H1 (cell line): ENCODE measurements around the gene PGBD5. TPM values are rescaled to one million over a fixed set of nuclear protein-coding genes. Genes with fewer than 3 reads are reported as not detected.

Experiments used
- CTCF ChIA-PET: fragments of 300-600 bp; sonication (Branson Sonifier 250); formaldehyde crosslinking; loops from one replicate; lab custom pipeline; 2021; ENCODE audit not compliant: partially characterized antibody; lab: Charles Lee
- POLR2A ChIA-PET: fragments of 300-600 bp; sonication (Branson Sonifier 250); formaldehyde crosslinking; loops from one replicate; lab custom pipeline; 2021; ENCODE audit warnings: inconsistent platforms; ENCODE audit not compliant: partially characterized antibody; lab: Charles Lee
- DNase-seq, 2 experiments: peaks; one replicate each; pipeline versions ENCODE4 v3.0.0 to v3.0.0-alpha.2; 2010 to 2022; ENCODE audit warnings: low spot score in 2 of 2, low read depth in 1 of 2, mixed read lengths in 1 of 2
- FAIRE-seq: peaks from 2 replicates; lab custom pipeline; 2011; peaks lifted over from hg19 to GRCh38; lab: Jason Lieb, UNC
- H2AFZ ChIP-seq: 2 replicates; pipeline ENCODE4 v1.8.1; 2012; ENCODE audit warnings: low read length, inconsistent platforms
- H2AK5ac ChIP-seq: 2 replicates; pipeline ENCODE4 v1.6.1; 2013; ENCODE audit warnings: low read depth, low read length
- H2BK120ac ChIP-seq: replicated peaks from 2 replicates; pipeline ENCODE3; 2013; ENCODE audit warnings: low read depth, low read length, inconsistent platforms
- H2BK12ac ChIP-seq: 2 replicates; pipeline ENCODE4 v1.6.1; 2013; ENCODE audit warnings: low read depth, low read length
- H2BK15ac ChIP-seq: 2 replicates; pipeline ENCODE4 v1.6.1; 2013; ENCODE audit warnings: low read length
- H2BK20ac ChIP-seq: 2 replicates; pipeline ENCODE4 v1.6.1; 2013; ENCODE audit warnings: low read length
- H2BK5ac ChIP-seq: 2 replicates; pipeline ENCODE4 v1.6.1; 2013; ENCODE audit warnings: low read depth, low read length
- H3K14ac ChIP-seq: 2 replicates; pipeline ENCODE4 v1.6.1; 2013; ENCODE audit warnings: inconsistent platforms; ENCODE audit not compliant: insufficient read length
- H3K18ac ChIP-seq: 2 replicates; pipeline ENCODE4 v1.6.1; 2013; ENCODE audit warnings: low read length; ENCODE audit errors: extremely low read depth
- H3K23ac ChIP-seq: 2 replicates; pipeline ENCODE4 v1.6.1; 2013; ENCODE audit warnings: inconsistent platforms; ENCODE audit not compliant: insufficient read length
- H3K23me2 ChIP-seq: 2 replicates; pipeline ENCODE4 v1.6.1; 2013; ENCODE audit warnings: low read depth, low read length
- H3K27ac ChIP-seq: 2 replicates; pipeline ENCODE4 v1.6.1; 2011; ENCODE audit warnings: low read depth, low read length, inconsistent platforms
- H3K27me3 ChIP-seq, 4 experiments: replicated peaks in 1 of 4; 1 replicate in 1 of 4; 2 replicates in 3 of 4; pipeline versions ENCODE4 v1.6.1 to v1.8.1; 2011 to 2013; ENCODE audit warnings: low read length in 3 of 4, mild to moderate bottlenecking in 3 of 4, inconsistent platforms in 2 of 4, mixed read lengths in 2 of 4, moderate library complexity in 1 of 4; ENCODE audit not compliant: control insufficient read depth in 3 of 4, insufficient read depth in 3 of 4; ENCODE audit errors: extremely low read depth in 1 of 4
- H3K36me3 ChIP-seq, 4 experiments: 2 replicates each; pipeline versions ENCODE4 v1.6.1 to v1.8.1; 2011 to 2013; ENCODE audit warnings: mild to moderate bottlenecking in 4 of 4, low read length in 3 of 4, moderate library complexity in 2 of 4, control low read depth in 1 of 4, inconsistent platforms in 1 of 4; ENCODE audit not compliant: insufficient read depth in 4 of 4, control insufficient read depth in 2 of 4
- H3K4ac ChIP-seq: replicated peaks from 2 replicates; pipeline ENCODE3; 2013; ENCODE audit warnings: low read length, low read depth, mixed read lengths, inconsistent platforms; ENCODE audit not compliant: insufficient read length
- H3K4me1 ChIP-seq, 4 experiments: replicated peaks in 1 of 4; 1 replicate in 1 of 4; 2 replicates in 3 of 4; pipeline versions ENCODE4 v1.6.1 to v1.8.1; 2011 to 2013; ENCODE audit warnings: low read length in 3 of 4, inconsistent platforms in 2 of 4, mixed read lengths in 1 of 4; ENCODE audit not compliant: insufficient read depth in 4 of 4, control insufficient read depth in 3 of 4
- H3K4me2 ChIP-seq, 2 experiments: 2 replicates each; pipeline versions ENCODE4 v1.6.1 to v1.8.1; 2011 to 2013; ENCODE audit warnings: low read depth in 2 of 2, low read length in 2 of 2, control low read depth in 1 of 2, inconsistent platforms in 1 of 2, mild to moderate bottlenecking in 1 of 2; ENCODE audit not compliant: insufficient read depth in 1 of 2
- H3K4me3 ChIP-seq, 4 experiments: fragments of 200-600, 300-600 bp in 1 of 4; sonication (generic), shearing (Covaris generic), sonication (Bioruptor Twin) in 1 of 4; 2 replicates each; pipeline versions ENCODE4 v1.5.1 to v1.8.1; 2011 to 2016; ENCODE audit warnings: low read length in 4 of 4, low read depth in 3 of 4, control low read depth in 2 of 4, inconsistent platforms in 2 of 4, mild to moderate bottlenecking in 2 of 4, mixed read lengths in 1 of 4, moderate library complexity in 1 of 4; ENCODE audit not compliant: insufficient read depth in 2 of 4; ENCODE audit errors: extremely low read depth in 1 of 4
- H3K56ac ChIP-seq: replicated peaks from 2 replicates; pipeline ENCODE3; 2013; ENCODE audit warnings: low read depth, mild to moderate bottlenecking, mixed read lengths, low read length, inconsistent platforms; ENCODE audit not compliant: insufficient read length
- H3K79me1 ChIP-seq: 2 replicates; pipeline ENCODE4 v1.6.1; 2013; ENCODE audit warnings: low read depth, low read length, control low read depth
- H3K79me2 ChIP-seq, 2 experiments: 2 replicates each; pipeline versions ENCODE4 v1.6.1 to v1.8.1; 2012 to 2013; ENCODE audit warnings: low read length in 2 of 2, mild to moderate bottlenecking in 2 of 2, inconsistent platforms in 1 of 2; ENCODE audit not compliant: insufficient read depth in 2 of 2, control insufficient read depth in 1 of 2
- H3K9ac ChIP-seq, 4 experiments: replicated peaks in 1 of 4; 1 replicate in 1 of 4; 2 replicates in 3 of 4; pipeline versions ENCODE4 v1.6.1 to v1.8.1; 2011 to 2013; ENCODE audit warnings: low read depth in 3 of 4, low read length in 3 of 4, control low read depth in 2 of 4, mild to moderate bottlenecking in 2 of 4, moderate library complexity in 2 of 4, inconsistent platforms in 1 of 4; ENCODE audit errors: extremely low read depth in 1 of 4
- H3K9me3 ChIP-seq, 2 experiments: 2 replicates each; pipeline versions ENCODE4 v1.6.1 to v1.8.1; 2012 to 2013; ENCODE audit warnings: mild to moderate bottlenecking in 2 of 2, moderate library complexity in 2 of 2, control low read depth in 1 of 2, inconsistent platforms in 1 of 2, low read depth in 1 of 2, low read length in 1 of 2, mixed read lengths in 1 of 2; ENCODE audit not compliant: insufficient read depth in 2 of 2
- H4K20me1 ChIP-seq, 2 experiments: replicated peaks in 1 of 2; 2 replicates each; pipeline versions ENCODE3 to v1.8.1; 2011 to 2013; ENCODE audit warnings: inconsistent platforms in 2 of 2, low read length in 2 of 2, mild to moderate bottlenecking in 1 of 2; ENCODE audit not compliant: insufficient read depth in 2 of 2, control insufficient read depth in 1 of 2
- H4K5ac ChIP-seq: 2 replicates; pipeline ENCODE4 v1.6.1; 2013; ENCODE audit warnings: low read length, low read depth, mixed read lengths, inconsistent platforms; ENCODE audit not compliant: insufficient read length
- H4K8ac ChIP-seq: 2 replicates; pipeline ENCODE4 v1.8.0; 2013; ENCODE audit warnings: mild to moderate bottlenecking, moderate library complexity, low read length, inconsistent platforms; ENCODE audit not compliant: insufficient read depth; ENCODE audit errors: extremely low read depth
- H4K91ac ChIP-seq: replicated peaks from 2 replicates; pipeline ENCODE3; 2013; ENCODE audit warnings: low read length, mixed read lengths, inconsistent platforms; ENCODE audit not compliant: insufficient read length
- BACH1 ChIP-seq: IDR thresholded peaks from 2 replicates; pipeline ENCODE4 v1.6.1; 2012; ENCODE audit warnings: low read length, improper control_type of control experiment
- EGR1 ChIP-seq: IDR thresholded peaks from 2 replicates; pipeline ENCODE4 v1.6.1; 2011; ENCODE audit warnings: low read depth, low read length, borderline replicate concordance
- EZH2 ChIP-seq: fragments of 200-600 bp; sonication (generic); IDR thresholded peaks from 2 replicates; pipeline ENCODE4 v1.7.1; 2012; ENCODE audit warnings: low read depth, mild to moderate bottlenecking, moderate library complexity, low read length, inconsistent platforms; ENCODE audit not compliant: severe bottlenecking
- JUND ChIP-seq: IDR thresholded peaks from 2 replicates; pipeline ENCODE4 v1.6.1; 2011; ENCODE audit warnings: mild to moderate bottlenecking, improper control_type of control experiment, low read length
- KDM5A ChIP-seq: fragments of 200-600 bp; IDR thresholded peaks from 2 replicates; pipeline ENCODE4 v1.7.1; 2012; ENCODE audit warnings: mild to moderate bottlenecking, low read length, inconsistent platforms, mixed read lengths
- NRF1 ChIP-seq: IDR thresholded peaks from 2 replicates; pipeline ENCODE4 v1.6.1; 2011; ENCODE audit warnings: mild to moderate bottlenecking, low read depth, low read length, improper control_type of control experiment
- PHF8 ChIP-seq: fragments of 200-600 bp; sonication (generic); conservative IDR thresholded peaks from 2 replicates; pipeline ENCODE4 v1.7.1; 2012; ENCODE audit warnings: low read depth, mild to moderate bottlenecking, inconsistent platforms, low read length, moderate library complexity
- RFX5 ChIP-seq: IDR thresholded peaks from 2 replicates; pipeline ENCODE4 v1.6.1; 2011; ENCODE audit warnings: low read depth, low read length, improper control_type of control experiment, borderline replicate concordance
- RNF2 ChIP-seq: fragments of 200-900, 300-1000 bp; sonication (generic); IDR thresholded peaks from 2 replicates; pipeline ENCODE4 v1.7.1; 2016; ENCODE audit warnings: borderline replicate concordance, low read depth, mild to moderate bottlenecking, antibody characterized with exemption, low read length; ENCODE audit not compliant: poor library complexity, severe bottlenecking; ENCODE audit errors: missing control alignments
- SP4 ChIP-seq: IDR thresholded peaks from 2 replicates; pipeline ENCODE4 v1.6.1; 2012; ENCODE audit warnings: low read length, inconsistent platforms
- SUZ12 ChIP-seq: fragments of 200-600 bp; sonication (generic); IDR thresholded peaks from 2 replicates; pipeline ENCODE4 v1.6.1; 2012; ENCODE audit warnings: mild to moderate bottlenecking, inconsistent platforms, low read length, moderate library complexity, mixed read lengths
- TAF1 ChIP-seq: IDR thresholded peaks from 2 replicates; pipeline ENCODE4 v1.6.1; 2011; ENCODE audit warnings: mild to moderate bottlenecking, low read depth, low read length
- TEAD4 ChIP-seq: IDR thresholded peaks from 2 replicates; pipeline ENCODE4 v1.6.1; 2012; ENCODE audit warnings: low read depth, low read length, inconsistent platforms, mixed read lengths
- ZNF274 ChIP-seq: IDR thresholded peaks from 2 replicates; pipeline ENCODE4 v1.7.0; 2012; ENCODE audit warnings: low read length, borderline replicate concordance; ENCODE audit errors: extremely low read depth
- WGBS, 2 experiments: shearing (Covaris generic) in 1 of 2; methylation state at CpG; one replicate each; pipeline versions ENCODE4 v1.1.6 to v1.1.7; 2013 to 2015; ENCODE audit warnings: low lambda C conversion rate in 2 of 2, mixed read lengths in 2 of 2, inconsistent platforms in 1 of 2, low coverage in 1 of 2, missing lambda C conversion rate in 1 of 2; ENCODE audit not compliant: insufficient replicate concordance in 2 of 2, insufficient coverage in 1 of 2, insufficient read length in 1 of 2; ENCODE audit errors: extremely low coverage in 1 of 2, missing lambda C conversion rate in 1 of 2; 5-methylcytosine and 5-hydroxymethylcytosine counted together
- polyA plus RNA-seq, 7 experiments: library from polyadenylated mRNA; depleted of rRNA in 3 of 7; stranded (reverse) in 5 of 7; unstranded in 2 of 7; fragments of >200 nt in 5 of 7; fragments of 200-250 nt in 2 of 7; gene quantifications; 1 replicate in 5 of 7; 2 replicates in 1 of 7; 4 replicates in 1 of 7; pipeline versions ENCODE4 v1.2.1 to v1.2.3, GENCODE V29; 2011 to 2013; ENCODE audit warnings: missing spikeins in 2 of 7, mixed read lengths in 2 of 7
- total RNA-seq: library from RNA; stranded (reverse); fragmentation: NEBNext Ultra II Directional; extraction: Animal tissue kit (Norgen Biotek cat#: 25700); gene quantifications from 2 replicates; pipeline ENCODE4 v1.2.1, GENCODE V29; 2021

PGBD5 gene
- total and polyA plus RNA-seq, 2 of the 8 experiments (the other 6 are each of a cell fraction or from before 2014, with no cell fraction given): 16.3 to 18.4 TPM

DNA sequence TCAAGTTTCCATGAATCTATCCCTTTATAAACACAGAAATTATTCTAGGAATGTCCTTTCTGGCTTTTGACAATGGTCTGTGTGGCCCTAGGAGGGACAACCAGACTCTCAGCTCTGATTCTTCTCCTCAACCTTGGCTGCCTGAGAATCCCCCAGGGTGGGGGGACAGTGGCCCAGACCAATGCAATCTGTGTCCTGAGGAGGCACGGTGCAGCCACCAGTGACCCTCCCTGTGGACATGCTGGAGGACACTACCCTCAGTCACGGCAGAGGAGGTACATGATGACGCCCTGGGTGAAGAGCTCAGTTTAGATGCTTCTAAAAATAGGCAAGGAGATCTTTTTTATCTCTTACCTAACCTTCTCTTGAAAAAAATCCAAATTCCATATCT, 91.7 kb downstream of the PGBD5 start:
- H3K79me2 ChIP-seq: no peaks in the 10 kb centered on the region
- 0 out of 2 replicates have a peak overlapping the region, but pooled peaks have one; percentile 24 for H2AK5ac ChIP-seq
- H3K18ac ChIP-seq: no peak overlapping the region
- no peak for TF ChIP-seq PHF8
- no peak for TF ChIP-seq KDM5A
- no peak for TF ChIP-seq SP4
- no peak for TF ChIP-seq RNF2
- TF ChIP-seq TEAD4: no peak
- TF ChIP-seq RFX5: no peak
- no peak for TF ChIP-seq TAF1
- no peak for TF ChIP-seq SUZ12
- TF ChIP-seq ZNF274: no peak
- no peak for TF ChIP-seq EGR1
- no peak for TF ChIP-seq JUND
- no peak for TF ChIP-seq EZH2
- TF ChIP-seq BACH1: no peak
- TF ChIP-seq NRF1: no peak
- no peak overlapping the region for H4K8ac ChIP-seq
- no peak overlapping the region for H4K91ac ChIP-seq
- no peak overlapping the region for H3K27ac ChIP-seq
- no peak overlapping the region for H2BK5ac ChIP-seq
- H3K23me2 ChIP-seq: peaks cover 5% of the 10 kb centered on the region; the same call in 1 of the 2 replicates
- H3K56ac ChIP-seq: no peak overlapping the region
- H2BK20ac ChIP-seq: no peak overlapping the region
- WGBS, 2 experiments: 90% methylated on average over 3 of the region's 3 CpGs; no CpG with 5 or more reads in 1 of the 2 experiments
- no peak overlapping the region for H2BK12ac ChIP-seq
- FAIRE-seq (no peak), DNase-seq (no peak)
- H2BK120ac ChIP-seq: no peak overlapping the region
- no peak overlapping the region for H3K4me3 ChIP-seq
- H3K27me3 ChIP-seq: no peaks in the 10 kb centered on the region
- H4K20me1 ChIP-seq: peaks cover 0 to 5% of the 10 kb centered on the region in 2 experiments
- no peak overlapping the region for H3K23ac ChIP-seq
- ChIA-PET POLR2A (interaction anchor here (1.1 to 1.4 kb wide), 4 partner anchors 7 to 16 kb away, joined by 3 to 6 read pairs (median 4); no protein-coding TSS in a partner anchor), CTCF (interaction anchor here (0.6 to 1.0 kb wide), 4 partner anchors 32 to 882 kb away, joined by 3 to 5 read pairs (median 3); no protein-coding TSS in a partner anchor)
- H4K5ac ChIP-seq: no peak overlapping the region
- no peaks in the 10 kb centered on the region for H3K79me1 ChIP-seq
- H3K4ac ChIP-seq: no peak overlapping the region
- H3K4me1 ChIP-seq: peaks cover 3 to 17% (median 8%) of the 10 kb centered on the region in 4 experiments
- H3K9me3 ChIP-seq: no peaks in the 10 kb centered on the region
- no peak overlapping the region for H3K4me2 ChIP-seq
- H3K14ac ChIP-seq: no peak overlapping the region
- H2AFZ ChIP-seq: no peak overlapping the region
- H2BK15ac ChIP-seq: no peak overlapping the region
- H3K9ac ChIP-seq: no peak overlapping the region
- H3K36me3 ChIP-seq: no peaks in the 10 kb centered on the region
